Astrocyte (in vitro differentiated cells and primary cell): Measurements from ENCODE around the gene NFATC1. TPM values are rescaled to one million over a fixed set of nuclear protein-coding genes. Genes with fewer than 3 reads are reported as not detected.

Source experiments
- DNase-seq: peaks from one replicate; pipeline ENCODE4 v3.0.0-alpha.2; 2010; ENCODE audit warnings: low read depth
- FAIRE-seq: peaks from 2 replicates; lab custom pipeline; 2011; peaks lifted over from hg19 to GRCh38; lab: Jason Lieb, UNC
- H2AFZ ChIP-seq: 2 replicates; pipeline ENCODE4 v1.6.0; 2012; ENCODE audit warnings: low read depth, low read length, inconsistent platforms
- H3K27ac ChIP-seq: 2 replicates; pipeline ENCODE4 v1.5.1; 2011; ENCODE audit warnings: low read depth, low read length, inconsistent platforms
- H3K27me3 ChIP-seq: 2 replicates; pipeline ENCODE4 v1.6.0; 2011; ENCODE audit warnings: low read length, inconsistent platforms; ENCODE audit not compliant: insufficient read depth
- H3K36me3 ChIP-seq: 2 replicates; pipeline ENCODE4 v1.5.1; 2011; ENCODE audit warnings: low read length, inconsistent platforms; ENCODE audit not compliant: insufficient read depth
- H3K4me1 ChIP-seq: 2 replicates; pipeline ENCODE4 v1.5.1; 2011; ENCODE audit warnings: low read length, inconsistent platforms; ENCODE audit not compliant: insufficient read depth
- H3K4me2 ChIP-seq: 2 replicates; pipeline ENCODE4 v1.6.0; 2012; ENCODE audit warnings: low read length, inconsistent platforms
- H3K4me3 ChIP-seq: 2 replicates; pipeline ENCODE4 v1.5.1; 2011; ENCODE audit warnings: low read depth, mild to moderate bottlenecking, low read length, inconsistent platforms; ENCODE audit not compliant: insufficient read depth
- H3K79me2 ChIP-seq: 2 replicates; pipeline ENCODE4 v1.6.0; 2012; ENCODE audit warnings: mild to moderate bottlenecking, low read length, inconsistent platforms; ENCODE audit not compliant: insufficient read depth
- H3K9ac ChIP-seq: 2 replicates; pipeline ENCODE4 v1.6.0; 2012; ENCODE audit warnings: mild to moderate bottlenecking, low read length, inconsistent platforms
- H3K9me3 ChIP-seq: 2 replicates; pipeline ENCODE4 v1.5.1; 2012; ENCODE audit warnings: low read depth, mild to moderate bottlenecking, low read length, inconsistent platforms; ENCODE audit not compliant: insufficient read depth
- H4K20me1 ChIP-seq: 2 replicates; pipeline ENCODE4 v1.6.0; 2012; ENCODE audit warnings: low read length, inconsistent platforms; ENCODE audit not compliant: insufficient read depth
- H3K27ac Mint-ChIP-seq: one replicate; pipeline ENCODE4 v1.8.0; 2021; ENCODE audit warnings: mild to moderate bottlenecking, mixed read lengths; ENCODE audit not compliant: unreplicated experiment
- H3K27me3 Mint-ChIP-seq: one replicate; pipeline ENCODE4 v1.8.0; 2021; ENCODE audit warnings: low read depth, mixed read lengths; ENCODE audit not compliant: unreplicated experiment
- H3K36me3 Mint-ChIP-seq: one replicate; pipeline ENCODE4 v1.8.0; 2021; ENCODE audit warnings: low read depth, mixed read lengths; ENCODE audit not compliant: unreplicated experiment
- H3K4me1 Mint-ChIP-seq: one replicate; pipeline ENCODE4 v1.8.0; 2021; ENCODE audit warnings: low read depth, mixed read lengths; ENCODE audit not compliant: unreplicated experiment
- H3K4me3 Mint-ChIP-seq: one replicate; pipeline ENCODE4 v1.8.0; 2021; ENCODE audit warnings: mild to moderate bottlenecking, moderate library complexity, mixed read lengths; ENCODE audit not compliant: unreplicated experiment
- H3K9me3 Mint-ChIP-seq: one replicate; pipeline ENCODE4 v1.8.0; 2021; ENCODE audit warnings: mild to moderate bottlenecking, mixed read lengths; ENCODE audit not compliant: unreplicated experiment
- EZH2 ChIP-seq: IDR thresholded peaks from 2 replicates; pipeline ENCODE4 v1.6.1; 2012; ENCODE audit warnings: mild to moderate bottlenecking, low read length, inconsistent platforms; ENCODE audit not compliant: insufficient read depth
- total RNA-seq: library from RNA; stranded (reverse); gene quantifications from 2 replicates; pipeline ENCODE4 v1.2.1, GENCODE V29; 2021
- TF ChIP-seq, protein P1 (sequence below): IDR thresholded peaks from 2 replicates; pipeline ENCODE4 v1.5.1; 2011; ENCODE audit warnings: low read depth, mild to moderate bottlenecking, inconsistent platforms, low read length, moderate library complexity; ENCODE audit not compliant: insufficient read depth

The NFATC1 gene
- total RNA-seq, 1 donor from 2014 or later = 11.0 TPM

DNA sequence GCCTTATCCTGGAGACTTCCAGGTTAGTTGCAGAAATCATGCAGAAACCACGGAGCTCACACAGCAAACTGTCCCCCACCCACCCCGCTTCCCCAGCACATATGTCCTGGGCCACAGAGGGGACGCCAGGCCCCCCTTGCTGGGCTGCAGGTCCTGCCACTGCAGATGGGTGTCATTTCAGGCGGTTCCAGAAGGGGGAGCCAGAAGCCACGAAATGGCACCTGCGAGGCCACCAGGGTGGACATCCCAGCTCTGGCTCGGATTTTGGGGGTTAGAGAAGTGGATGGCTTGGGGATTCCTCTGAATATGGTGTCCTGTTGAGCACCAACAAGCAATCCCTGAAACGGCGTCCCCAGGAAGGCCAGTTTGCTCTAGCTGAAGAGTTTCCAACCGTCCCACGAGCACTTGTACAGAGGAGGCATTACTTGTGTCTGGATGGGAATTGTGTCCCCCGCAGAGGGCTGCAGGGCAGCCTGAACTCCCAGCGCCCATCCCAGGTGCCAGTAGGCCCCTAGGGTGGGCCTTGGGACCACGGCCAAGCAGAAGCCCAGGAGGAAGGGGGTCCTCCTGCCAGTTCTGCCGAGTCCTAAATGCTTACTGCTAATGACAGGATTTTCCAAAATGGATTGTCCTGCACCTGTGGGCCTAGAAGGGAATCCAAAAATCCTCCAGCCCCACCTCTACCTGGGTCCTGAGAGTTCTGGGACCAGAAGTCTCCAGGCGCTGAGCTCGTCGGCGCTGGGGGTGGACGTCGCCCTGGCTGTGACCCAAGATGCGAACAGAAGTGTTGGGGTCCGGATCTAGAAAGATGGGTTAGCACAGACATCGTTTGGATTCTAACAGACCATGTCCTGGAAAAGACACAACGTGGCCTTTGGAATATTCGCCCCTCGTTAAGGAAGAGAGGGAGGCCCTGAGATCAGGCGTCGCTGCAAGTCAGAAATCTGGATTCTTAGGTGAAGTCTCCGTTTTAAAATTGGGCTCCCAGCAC lies 14.6 kb upstream of the NFATC1 start:
- Histone ChIP-seq H3K4me2 (no peak overlapping the region), H3K4me3 (no peak overlapping the region), H4K20me1 (peaks cover 8% of the 10 kb centered on the region), H3K36me3 (no peaks in the 10 kb centered on the region), H3K79me2 (no peaks in the 10 kb centered on the region), H3K4me1 (peaks cover 3% of the 10 kb centered on the region), H3K9ac (no peak overlapping the region), H3K27me3 (peaks cover 3% of the 10 kb centered on the region), H3K9me3 (no peaks in the 10 kb centered on the region), H2AFZ (no peak overlapping the region), H3K27ac (no peak overlapping the region)
- peaks cover 7% of the 10 kb centered on the region for H3K27me3 Mint-ChIP-seq
- FAIRE-seq (no peak), DNase-seq (no peak)
- H3K4me3 Mint-ChIP-seq = no peak overlapping the region
- H3K36me3 Mint-ChIP-seq = peaks cover 3% of the 10 kb centered on the region
- TF ChIP-seq EZH2 = no peak
- TF ChIP-seq, protein P1, sequence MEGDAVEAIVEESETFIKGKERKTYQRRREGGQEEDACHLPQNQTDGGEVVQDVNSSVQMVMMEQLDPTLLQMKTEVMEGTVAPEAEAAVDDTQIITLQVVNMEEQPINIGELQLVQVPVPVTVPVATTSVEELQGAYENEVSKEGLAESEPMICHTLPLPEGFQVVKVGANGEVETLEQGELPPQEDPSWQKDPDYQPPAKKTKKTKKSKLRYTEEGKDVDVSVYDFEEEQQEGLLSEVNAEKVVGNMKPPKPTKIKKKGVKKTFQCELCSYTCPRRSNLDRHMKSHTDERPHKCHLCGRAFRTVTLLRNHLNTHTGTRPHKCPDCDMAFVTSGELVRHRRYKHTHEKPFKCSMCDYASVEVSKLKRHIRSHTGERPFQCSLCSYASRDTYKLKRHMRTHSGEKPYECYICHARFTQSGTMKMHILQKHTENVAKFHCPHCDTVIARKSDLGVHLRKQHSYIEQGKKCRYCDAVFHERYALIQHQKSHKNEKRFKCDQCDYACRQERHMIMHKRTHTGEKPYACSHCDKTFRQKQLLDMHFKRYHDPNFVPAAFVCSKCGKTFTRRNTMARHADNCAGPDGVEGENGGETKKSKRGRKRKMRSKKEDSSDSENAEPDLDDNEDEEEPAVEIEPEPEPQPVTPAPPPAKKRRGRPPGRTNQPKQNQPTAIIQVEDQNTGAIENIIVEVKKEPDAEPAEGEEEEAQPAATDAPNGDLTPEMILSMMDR = peak; percentile 66
- no peaks in the 10 kb centered on the region for H3K4me1 Mint-ChIP-seq
- H3K9me3 Mint-ChIP-seq = no peaks in the 10 kb centered on the region
- H3K27ac Mint-ChIP-seq = no peak overlapping the region

DNA sequence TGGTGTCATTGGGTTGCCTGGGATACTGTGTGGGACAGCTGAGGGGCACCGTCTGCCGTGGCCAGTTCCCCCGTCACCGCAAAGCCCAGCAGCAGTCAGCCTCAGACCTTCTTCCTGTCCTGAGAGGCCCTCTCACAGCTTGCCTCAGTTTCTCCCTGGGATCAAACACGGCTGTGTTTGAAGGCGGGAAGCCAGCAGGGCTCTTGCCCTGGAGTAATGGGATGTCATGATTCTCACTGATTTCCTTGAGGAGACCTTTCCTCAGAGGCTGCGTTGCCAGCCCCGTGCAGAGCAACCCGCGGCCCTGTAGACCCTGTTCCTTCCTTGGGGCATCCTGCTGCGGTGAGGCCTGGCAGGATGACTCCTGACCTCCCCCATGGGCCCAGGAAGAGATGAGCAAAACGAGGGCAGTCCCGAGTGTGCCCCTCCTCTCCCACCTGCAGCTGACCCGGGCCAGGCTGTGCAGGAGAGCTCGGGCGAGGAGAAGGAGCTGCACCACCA lies 13.9 kb upstream of the NFATC1 start:
- H3K9ac ChIP-seq = no peak overlapping the region
- no peaks in the 10 kb centered on the region for H3K79me2 ChIP-seq
- TF ChIP-seq, protein P1 = no peak
- no peak for TF ChIP-seq EZH2
- no peaks in the 10 kb centered on the region for H3K36me3 ChIP-seq
- no peaks in the 10 kb centered on the region for H3K9me3 ChIP-seq
- peaks cover 3% of the 10 kb centered on the region for H3K27me3 ChIP-seq
- Mint-ChIP-seq H3K9me3 (no peaks in the 10 kb centered on the region), H3K4me3 (no peak overlapping the region), H3K27me3 (peaks cover 7% of the 10 kb centered on the region), H3K4me1 (no peaks in the 10 kb centered on the region), H3K27ac (no peak overlapping the region), H3K36me3 (peaks cover 3% of the 10 kb centered on the region)
- H4K20me1 ChIP-seq = peaks cover 8% of the 10 kb centered on the region
- no peak overlapping the region for H3K4me3 ChIP-seq
- FAIRE-seq (no peak), DNase-seq (no peak)
- H2AFZ ChIP-seq = no peak overlapping the region
- H3K4me2 ChIP-seq = no peak overlapping the region
- no peak overlapping the region for H3K27ac ChIP-seq
- peaks cover 3% of the 10 kb centered on the region for H3K4me1 ChIP-seq
